Mesendoderm (in vitro differentiated cells): ENCODE results near the gene IFT25.
"Not testable (repeated sequence)": the region's sequence is repeated elsewhere in the genome, so short reads cannot be mapped to it uniquely, and the experiment has no call there.

Experiments
- DNase-seq: peaks from one replicate; pipeline ENCODE4 v3.0.0; 2013
- H2AK5ac ChIP-seq: 2 replicates; pipeline ENCODE4 v1.6.1; 2013; ENCODE audit warnings: low read length, inconsistent platforms
- H2BK120ac ChIP-seq: 2 replicates; pipeline ENCODE4 v1.6.1; 2013; ENCODE audit warnings: low read depth, mild to moderate bottlenecking, low read length, moderate library complexity, mixed read lengths
- H2BK15ac ChIP-seq: replicated peaks from 2 replicates; pipeline ENCODE4 v1.6.1; 2013; ENCODE audit warnings: low read depth, mild to moderate bottlenecking, moderate library complexity
- H2BK5ac ChIP-seq: 2 replicates; pipeline ENCODE4 v1.6.1; 2013; ENCODE audit warnings: low read length, inconsistent platforms
- H3K18ac ChIP-seq: 2 replicates; pipeline ENCODE4 v1.6.1; 2013; ENCODE audit warnings: mild to moderate bottlenecking, low read length, mixed read lengths
- H3K23ac ChIP-seq: one replicate; pipeline ENCODE4 v1.6.1; 2013; ENCODE audit warnings: low read length
- H3K27ac ChIP-seq: 2 replicates; pipeline ENCODE4 v1.5.1; 2013; ENCODE audit warnings: low read depth, mild to moderate bottlenecking, inconsistent platforms, low read length, moderate library complexity
- H3K27me3 ChIP-seq: 2 replicates; pipeline ENCODE4 v1.6.1; 2013; ENCODE audit warnings: low read length, control low read depth, mild to moderate bottlenecking, inconsistent platforms; ENCODE audit not compliant: insufficient read depth, poor library complexity
- H3K36me3 ChIP-seq: 2 replicates; pipeline ENCODE4 v1.6.1; 2013; ENCODE audit warnings: low read length, inconsistent platforms; ENCODE audit not compliant: control insufficient read depth, insufficient read depth
- H3K4ac ChIP-seq: one replicate; pipeline ENCODE4 v1.6.1; 2013; ENCODE audit warnings: low read depth, mild to moderate bottlenecking, low read length, moderate library complexity
- H3K4me1 ChIP-seq: 2 replicates; pipeline ENCODE4 v1.6.1; 2013; ENCODE audit warnings: low read depth, low read length, inconsistent platforms; ENCODE audit not compliant: control insufficient read depth
- H3K4me2 ChIP-seq: 2 replicates; pipeline ENCODE4 v1.6.1; 2013; ENCODE audit warnings: low read length
- H3K4me3 ChIP-seq: 2 replicates; pipeline ENCODE4 v1.5.1; 2013; ENCODE audit warnings: mild to moderate bottlenecking, low read length
- H3K56ac ChIP-seq: one replicate; pipeline ENCODE4 v1.6.1; 2013; ENCODE audit warnings: low read length
- H3K79me1 ChIP-seq: 2 replicates; pipeline ENCODE4 v1.6.1; 2013; ENCODE audit warnings: low read length, inconsistent platforms
- H3K79me2 ChIP-seq: 2 replicates; pipeline ENCODE4 v1.6.1; 2013; ENCODE audit warnings: mild to moderate bottlenecking, low read length; ENCODE audit not compliant: control insufficient read depth, insufficient read depth
- H3K9ac ChIP-seq: 2 replicates; pipeline ENCODE4 v1.6.1; 2013; ENCODE audit warnings: low read length, inconsistent platforms
- H4K5ac ChIP-seq: one replicate; pipeline ENCODE4 v1.6.1; 2013; ENCODE audit warnings: low read length
- H4K8ac ChIP-seq: one replicate; pipeline ENCODE4 v1.6.1; 2013; ENCODE audit warnings: low read depth, mild to moderate bottlenecking, control low read depth, low read length, moderate library complexity
- WGBS: extraction: QIAGEN DNeasy Blood & Tissue Kit; methylation state at CpG from one replicate; pipeline ENCODE4 v1.1.7; 2013; ENCODE audit warnings: low lambda C conversion rate, missing lambda C conversion rate; ENCODE audit not compliant: insufficient coverage; ENCODE audit errors: extremely low coverage; 5-methylcytosine and 5-hydroxymethylcytosine counted together

Gene IFT25

GRCh38 chr1:53889304-53890298 lies 55.9 kb downstream of the IFT25 start, which contains the start of gene YIPF1:
Gene YIPF1, minus strand, starts transcription at chr1:53889797. Its CDS starts 860 bp downstream, at chr1:53888937.
- Histone ChIP-seq H3K27me3 (no peaks in the 10 kb centered on the region), H4K8ac (no peak within 1 kb of the TSS), H3K23ac (no peak within 1 kb of the TSS), H3K27ac (no peak within 1 kb of the TSS), H2AK5ac (no peak within 1 kb of the TSS), H2BK15ac (no peak within 1 kb of the TSS), H3K9ac (peak within 1 kb of the TSS; percentile 84), H2BK120ac (no peak within 1 kb of the TSS), H3K4ac (no peak within 1 kb of the TSS), H4K5ac (no peak within 1 kb of the TSS), H3K36me3 (no peaks in the 10 kb centered on the region), H3K18ac (no peak within 1 kb of the TSS), H3K56ac (peak within 1 kb of the TSS; percentile 89), H3K4me2 (peak within 1 kb of the TSS; percentile 74), H3K79me1 (peaks cover 3% of the 10 kb centered on the region), H3K79me2 (no peaks in the 10 kb centered on the region), H3K4me3 (peak within 1 kb of the TSS; percentile 89), H2BK5ac (no peak within 1 kb of the TSS), H3K4me1 (no peaks in the 10 kb centered on the region)
- peak; percentile 95 for DNase-seq
- no CpG with 5 or more reads among the region's 62 CpGs for WGBS

- Histone ChIP-seq H3K4me2 (no peak overlapping the region), H2BK120ac (no peak overlapping the region), H2AK5ac (no peak overlapping the region), H2BK15ac (no peak overlapping the region), H3K79me1 (peaks cover 3% of the 10 kb centered on the region), H3K4me1 (no peaks in the 10 kb centered on the region), H3K27me3 (no peaks in the 10 kb centered on the region), H3K23ac (no peak overlapping the region), H3K9ac (no peak overlapping the region), H4K8ac (no peak overlapping the region), H3K4ac (no peak overlapping the region), H4K5ac (no peak overlapping the region), H3K27ac (no peak overlapping the region), H3K79me2 (no peaks in the 10 kb centered on the region), H3K18ac (no peak overlapping the region), H2BK5ac (no peak overlapping the region), H3K36me3 (no peaks in the 10 kb centered on the region), H3K4me3 (no peak overlapping the region), H3K56ac (no peak overlapping the region)
- no peak for DNase-seq
- WGBS = no CpG with 5 or more reads among the region's 2 CpGs
Measured at GRCh38 chr1:53888681-53889080, 56.8 kb downstream of the IFT25 start.

- H3K36me3 ChIP-seq, H3K18ac ChIP-seq, H3K4ac ChIP-seq, H2BK5ac ChIP-seq, H3K27me3 ChIP-seq, H3K79me2 ChIP-seq, DNase-seq, H4K5ac ChIP-seq, H4K8ac ChIP-seq, H3K23ac ChIP-seq, H3K56ac ChIP-seq, H3K4me2 ChIP-seq, H2AK5ac ChIP-seq, H3K27ac ChIP-seq, H3K79me1 ChIP-seq, H3K9ac ChIP-seq, H2BK15ac ChIP-seq, H3K4me1 ChIP-seq, H2BK120ac ChIP-seq, H3K4me3 ChIP-seq: not testable (repeated sequence)
- WGBS = no CpG with 5 or more reads among the region's 6 CpGs
Measured at GRCh38 chr1:53883600-53883999, 61.9 kb downstream of the IFT25 start.

GRCh38 chr1:53881853-53882252 lies 63.6 kb downstream of the IFT25 start:
- not testable (repeated sequence) for H3K79me1 ChIP-seq, DNase-seq, H2AK5ac ChIP-seq, H2BK5ac ChIP-seq, H2BK15ac ChIP-seq, H3K4me2 ChIP-seq, H3K9ac ChIP-seq, H3K79me2 ChIP-seq, H3K27me3 ChIP-seq, H2BK120ac ChIP-seq, H4K5ac ChIP-seq, H3K56ac ChIP-seq, H3K4me1 ChIP-seq, H3K18ac ChIP-seq, H3K4ac ChIP-seq, H3K36me3 ChIP-seq, H3K27ac ChIP-seq, H4K8ac ChIP-seq, H3K23ac ChIP-seq, H3K4me3 ChIP-seq
- no CpG with 5 or more reads among the region's 2 CpGs for WGBS

GRCh38 chr1:53878492-53879105 lies 66.9 kb downstream of the IFT25 start:
- WGBS = no CpG with 5 or more reads among the region's 5 CpGs
- H3K79me2 ChIP-seq = no peaks in the 10 kb centered on the region
- H3K36me3 ChIP-seq = no peaks in the 10 kb centered on the region
- no peaks in the 10 kb centered on the region for H3K79me1 ChIP-seq
- H4K8ac ChIP-seq = no peak overlapping the region
- H3K27ac ChIP-seq = no peak overlapping the region
- H3K56ac ChIP-seq = no peak overlapping the region
- no peak overlapping the region for H2BK5ac ChIP-seq
- no peak overlapping the region for H3K4ac ChIP-seq
- no peak overlapping the region for H3K4me3 ChIP-seq
- H3K18ac ChIP-seq = no peak overlapping the region
- H3K4me2 ChIP-seq = no peak overlapping the region
- H3K9ac ChIP-seq = no peak overlapping the region
- DNase-seq = peak; percentile 62
- H2BK15ac ChIP-seq = no peak overlapping the region
- no peak overlapping the region for H3K23ac ChIP-seq
- no peak overlapping the region for H4K5ac ChIP-seq
- no peak overlapping the region for H2BK120ac ChIP-seq
- H2AK5ac ChIP-seq = no peak overlapping the region
- no peaks in the 10 kb centered on the region for H3K27me3 ChIP-seq
- no peaks in the 10 kb centered on the region for H3K4me1 ChIP-seq
